ENCODE data around the gene CACNA1C.
A peak's percentile ranks its signal among the peaks of the same experiment; 100 is the strongest.

Gene CACNA1C

DNA sequence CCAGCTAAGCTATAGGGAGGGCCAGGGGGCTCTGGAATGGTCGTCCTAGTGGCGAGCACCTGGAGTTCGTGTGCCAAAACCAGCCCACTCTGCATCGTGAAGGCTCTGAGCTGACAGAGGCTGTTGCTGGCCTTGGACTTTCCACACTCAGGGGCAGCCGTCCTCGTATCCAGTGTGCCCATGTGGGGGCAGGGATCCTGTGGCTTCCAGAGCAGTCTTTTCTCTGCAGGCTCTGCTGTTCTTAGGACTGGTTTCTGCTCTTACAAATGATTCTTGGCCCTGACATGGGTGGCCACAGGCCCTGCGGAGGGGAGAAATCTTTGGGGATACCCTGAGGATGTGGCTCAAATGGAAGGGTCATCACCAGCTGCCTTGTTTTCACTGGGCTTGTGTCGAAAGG lies 564.6 kb downstream of the CACNA1C start:
- no peak for DNase-seq

DNA sequence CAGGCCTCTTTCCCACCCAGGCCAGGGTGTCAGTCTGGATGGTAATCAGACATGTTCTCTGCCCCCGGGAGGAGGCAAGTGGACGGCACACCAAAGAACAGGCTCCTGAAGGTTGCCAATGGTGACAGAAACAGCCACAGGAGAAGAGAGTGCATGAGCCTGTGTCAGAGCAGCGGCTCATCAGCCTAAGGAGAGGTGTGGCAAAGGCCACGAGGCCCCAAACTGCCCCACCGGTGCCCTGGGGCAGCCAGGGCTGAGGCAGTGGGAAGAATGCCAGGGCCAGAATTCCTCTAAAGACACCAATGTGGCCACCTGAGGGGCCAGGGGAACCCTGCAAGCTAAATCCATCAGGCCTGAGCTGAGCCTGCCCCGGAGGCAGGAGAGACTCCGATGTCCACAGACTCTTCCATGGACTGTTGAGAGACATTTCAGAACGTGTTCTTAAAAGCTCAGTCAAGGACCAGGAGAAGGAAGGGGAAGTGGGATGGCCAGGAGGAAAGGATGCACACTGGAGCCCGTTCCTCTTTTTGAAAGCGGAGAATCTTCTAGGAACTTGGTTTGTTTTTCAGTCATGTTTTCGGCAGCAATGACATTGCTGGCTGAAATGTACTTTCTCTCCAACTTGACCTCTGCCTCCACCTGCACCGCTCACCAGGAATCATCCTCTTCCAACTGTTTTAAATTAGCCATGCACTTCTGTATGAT lies 565.7 kb downstream of the CACNA1C start:
- DNase-seq, result no peak

DNA sequence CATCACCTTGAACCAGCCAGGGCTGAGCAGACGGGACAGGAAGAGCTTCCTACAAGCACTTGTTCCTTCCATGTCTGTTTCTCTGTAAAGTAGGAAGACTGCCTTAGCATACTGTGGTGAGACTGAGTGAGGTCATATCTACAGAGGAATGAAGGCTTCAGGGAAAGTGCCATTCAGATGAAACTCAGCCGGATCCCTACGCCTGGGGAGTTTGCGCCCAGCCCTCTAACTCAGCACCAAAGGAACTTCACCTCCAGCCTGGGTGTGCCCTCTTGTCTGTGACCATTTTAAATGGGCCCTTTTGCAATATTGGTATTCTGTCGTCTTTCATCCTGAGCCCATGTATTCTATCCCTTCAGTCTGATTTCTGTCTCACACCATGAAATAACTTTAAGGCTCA lies 566.3 kb downstream of the CACNA1C start:
- DNase-seq, result no peak

DNA sequence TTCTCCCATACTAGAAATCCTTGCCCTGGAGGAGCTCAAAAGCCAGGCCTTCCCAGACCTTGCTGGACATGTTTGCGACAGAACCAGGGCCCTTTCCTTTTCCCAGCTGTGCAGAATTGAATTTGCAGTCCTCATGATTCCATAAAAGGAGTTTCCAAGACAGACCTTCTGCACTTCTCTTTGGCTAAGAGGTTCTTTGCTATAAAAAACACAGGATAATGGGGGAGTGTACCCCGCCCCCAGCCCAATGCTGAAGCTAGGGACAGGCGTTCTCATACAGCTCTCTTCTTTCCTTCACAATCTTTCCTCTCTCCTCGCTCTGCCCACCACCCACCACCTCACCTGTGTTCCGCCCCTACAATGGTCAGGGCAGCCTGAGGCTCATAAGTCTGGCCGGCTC lies 569.7 kb downstream of the CACNA1C start:
- DNase-seq, result no peak

DNA sequence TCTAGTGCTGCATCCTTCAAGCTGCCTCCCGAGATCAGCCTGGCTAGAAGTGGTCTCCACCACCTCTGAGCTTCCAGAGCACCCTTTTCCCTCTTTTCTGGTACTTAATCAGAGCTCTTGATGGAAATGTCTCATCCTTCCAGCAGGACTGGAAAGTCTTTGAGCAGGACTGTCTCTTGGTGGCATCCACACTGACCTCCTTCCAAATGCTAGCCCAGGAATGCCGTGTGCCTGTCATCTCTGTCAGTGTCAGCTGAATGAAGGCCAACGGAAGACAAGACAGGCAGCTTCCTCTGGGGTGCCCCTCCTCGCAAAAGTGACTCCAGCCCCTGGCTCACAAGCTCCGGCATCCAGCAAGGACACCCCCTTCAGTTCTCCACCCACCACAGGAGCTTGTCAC lies 570.7 kb downstream of the CACNA1C start:
- DNase-seq, result no peak

DNA sequence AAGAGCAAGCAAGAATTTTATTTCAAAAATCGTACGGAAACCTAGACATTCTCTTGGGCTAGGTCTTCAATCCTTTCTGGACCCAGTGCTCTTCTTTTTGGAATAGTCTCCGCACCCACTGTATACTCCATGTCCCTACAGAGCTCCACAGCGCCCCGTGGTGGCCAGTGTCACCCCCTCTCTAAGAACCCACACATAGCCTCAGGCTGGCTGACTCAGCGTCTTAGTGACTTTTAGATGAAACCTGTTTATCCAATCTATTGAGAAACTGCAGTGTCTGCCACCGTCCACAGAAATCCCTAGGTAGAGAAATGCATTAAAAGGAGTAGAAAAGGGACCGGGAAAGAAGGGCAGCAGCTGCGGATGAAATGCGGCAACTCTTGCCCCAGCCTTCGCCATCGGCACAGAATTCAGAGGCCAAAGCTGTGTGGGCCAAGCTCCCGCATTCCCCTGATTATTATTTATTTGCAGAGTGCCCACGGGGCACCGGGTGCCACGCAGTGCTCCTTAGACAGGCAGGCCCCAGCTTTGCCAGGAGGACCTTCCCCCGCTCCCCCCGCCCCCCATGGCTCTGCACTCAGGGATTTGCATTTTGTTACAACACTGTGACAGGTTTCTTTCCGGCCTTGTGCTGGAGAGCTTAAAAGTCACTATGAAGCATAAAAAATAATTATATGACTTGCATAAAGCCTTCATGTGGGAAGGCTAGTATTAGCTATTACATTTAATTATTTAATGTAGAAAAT lies 571.9 kb downstream of the CACNA1C start:
- peak; percentile 23 for DNase-seq

DNA sequence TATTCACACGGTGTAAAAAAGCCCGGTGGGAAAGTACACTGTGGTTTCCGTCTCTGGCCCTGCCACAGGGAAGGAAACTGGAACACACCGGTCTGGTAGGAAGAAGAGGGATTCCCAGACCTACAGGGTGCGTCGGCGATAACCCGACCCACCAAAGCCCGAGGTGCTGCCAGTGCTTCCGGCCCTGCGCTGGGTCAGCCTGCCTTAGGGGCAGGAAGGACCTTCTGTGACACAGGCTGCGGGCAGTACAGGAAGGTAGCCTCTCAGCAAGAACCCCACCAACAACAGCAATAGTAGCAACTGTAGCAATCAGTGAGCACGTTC lies 572.5 kb downstream of the CACNA1C start:
- no peak for DNase-seq

DNA sequence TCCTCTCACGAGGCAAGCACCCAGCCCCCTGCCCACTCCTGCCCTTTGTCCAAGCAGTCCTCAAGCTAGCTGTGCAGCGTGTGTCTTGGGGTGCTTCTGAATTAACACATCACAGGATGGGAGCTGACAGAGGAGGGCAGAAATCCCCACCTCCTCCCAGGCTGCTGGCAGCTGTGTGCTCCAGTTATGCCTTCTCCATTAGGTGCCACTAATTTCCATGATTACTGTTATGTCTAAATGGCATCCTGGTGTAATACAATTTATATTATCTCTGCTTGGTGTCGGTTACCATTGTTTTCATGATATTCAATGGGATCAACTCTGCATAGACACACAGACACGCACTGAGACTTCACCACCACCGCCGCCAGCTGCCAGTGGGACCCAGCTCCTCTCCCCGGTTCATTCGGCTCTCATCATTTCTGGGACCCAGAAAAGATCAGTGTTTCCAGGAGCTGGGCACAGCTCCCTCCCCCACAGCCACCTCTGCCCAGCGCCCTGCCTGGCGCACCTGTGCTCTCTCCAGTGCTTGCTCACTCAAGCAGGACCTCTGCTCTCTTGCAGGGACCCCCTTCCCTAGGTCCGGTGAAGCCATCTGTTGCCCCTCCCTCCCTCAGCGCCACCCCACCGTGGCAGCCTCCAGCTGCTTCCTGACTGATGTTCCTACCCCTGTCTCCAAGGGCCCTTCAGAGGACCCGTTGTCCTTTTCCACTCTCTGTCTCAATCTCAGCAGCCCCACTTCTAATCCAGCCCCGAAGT lies 574.5 kb downstream of the CACNA1C start:
- no peak for DNase-seq

DNA sequence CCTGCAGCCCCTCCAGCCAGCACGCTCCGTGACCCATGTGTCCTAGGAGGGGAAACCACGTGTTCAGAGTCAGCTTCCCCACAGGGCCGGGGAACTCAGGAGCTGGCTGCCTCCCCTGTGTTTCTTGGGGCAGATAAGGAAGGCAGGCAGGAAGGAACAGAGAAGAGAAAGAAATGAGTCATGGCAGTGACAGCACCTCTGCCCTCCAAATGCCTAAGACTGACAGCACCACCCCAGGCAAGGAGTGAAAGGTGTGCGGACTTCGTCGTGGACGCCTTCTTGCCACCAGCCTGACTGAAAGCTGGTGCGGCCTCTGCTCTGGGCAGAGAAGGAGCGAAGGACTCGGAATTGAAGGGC lies 575.0 kb downstream of the CACNA1C start:
- DNase-seq, result no peak

DNA sequence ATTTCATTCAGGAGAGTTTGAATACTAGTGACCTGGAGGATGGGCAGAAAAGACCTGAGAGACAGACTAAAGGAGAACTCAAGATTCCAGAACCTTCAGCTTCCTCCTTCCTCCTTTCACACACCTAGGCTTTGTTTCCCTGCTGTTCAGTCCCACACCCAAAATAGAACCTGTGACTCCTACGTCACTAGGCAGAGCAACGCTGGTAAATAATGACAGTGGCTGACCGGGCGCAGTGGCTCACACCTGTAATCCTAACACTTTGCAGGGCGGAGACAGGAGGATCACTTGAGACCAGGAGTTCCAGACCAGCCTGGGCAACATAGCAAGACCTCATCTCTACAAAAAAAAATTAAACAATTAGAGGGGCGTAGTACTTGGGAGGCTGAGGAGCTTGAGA lies 575.6 kb downstream of the CACNA1C start:
- no peak for DNase-seq

DNA sequence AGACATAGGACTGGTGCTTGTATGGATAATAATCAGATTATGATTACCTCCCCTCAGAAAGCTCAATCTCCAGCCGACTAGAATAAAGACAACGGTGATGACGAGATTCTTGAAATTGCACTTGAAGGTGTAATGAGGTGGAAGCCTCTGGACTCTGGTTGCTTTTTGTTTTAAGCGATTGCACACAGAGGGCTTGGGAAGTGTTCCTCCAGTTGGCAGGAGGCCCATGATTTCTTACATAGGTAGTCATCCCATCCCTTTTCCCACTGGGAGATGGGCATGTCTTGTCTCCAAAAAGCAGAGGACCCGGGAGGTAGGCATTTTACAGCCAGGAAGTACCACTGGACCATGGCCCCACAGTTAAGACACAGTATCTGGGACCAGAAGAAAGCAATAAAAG lies 576.3 kb downstream of the CACNA1C start:
- peak; percentile 19 for DNase-seq

DNA sequence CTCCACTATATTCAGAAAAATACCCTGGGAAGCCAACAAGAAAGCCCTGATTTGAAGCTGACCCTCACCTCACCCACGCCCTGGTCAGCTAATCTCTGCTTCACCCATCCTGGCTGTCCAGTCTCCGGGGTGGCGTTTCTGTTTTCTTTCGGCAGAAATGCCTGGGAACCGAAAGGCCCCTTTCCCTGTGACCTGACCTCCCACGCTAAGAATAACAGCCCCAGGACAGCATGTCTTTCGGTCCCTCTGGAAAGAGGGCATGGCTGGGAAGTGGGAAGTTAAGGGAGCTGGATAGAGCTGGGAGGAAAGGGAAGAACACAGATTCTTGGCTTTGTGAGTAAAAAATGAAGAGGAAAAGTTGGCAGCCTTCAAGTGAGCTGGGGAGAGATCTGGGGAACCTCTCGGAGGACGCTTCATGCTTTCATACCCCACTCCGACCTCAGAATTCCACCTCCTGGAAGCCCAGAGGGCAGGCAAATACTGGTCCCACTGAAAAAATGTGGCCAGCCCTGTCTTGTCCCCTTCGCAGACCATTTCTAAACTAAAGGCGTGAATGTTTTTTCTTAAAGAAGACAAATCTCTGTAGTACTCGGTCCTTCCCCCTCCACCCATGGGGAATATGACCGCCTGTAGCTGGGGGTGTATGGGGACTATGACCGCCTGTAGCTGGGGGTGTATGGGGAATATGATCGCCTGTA lies 579.0 kb downstream of the CACNA1C start:
- no peak for DNase-seq

DNA sequence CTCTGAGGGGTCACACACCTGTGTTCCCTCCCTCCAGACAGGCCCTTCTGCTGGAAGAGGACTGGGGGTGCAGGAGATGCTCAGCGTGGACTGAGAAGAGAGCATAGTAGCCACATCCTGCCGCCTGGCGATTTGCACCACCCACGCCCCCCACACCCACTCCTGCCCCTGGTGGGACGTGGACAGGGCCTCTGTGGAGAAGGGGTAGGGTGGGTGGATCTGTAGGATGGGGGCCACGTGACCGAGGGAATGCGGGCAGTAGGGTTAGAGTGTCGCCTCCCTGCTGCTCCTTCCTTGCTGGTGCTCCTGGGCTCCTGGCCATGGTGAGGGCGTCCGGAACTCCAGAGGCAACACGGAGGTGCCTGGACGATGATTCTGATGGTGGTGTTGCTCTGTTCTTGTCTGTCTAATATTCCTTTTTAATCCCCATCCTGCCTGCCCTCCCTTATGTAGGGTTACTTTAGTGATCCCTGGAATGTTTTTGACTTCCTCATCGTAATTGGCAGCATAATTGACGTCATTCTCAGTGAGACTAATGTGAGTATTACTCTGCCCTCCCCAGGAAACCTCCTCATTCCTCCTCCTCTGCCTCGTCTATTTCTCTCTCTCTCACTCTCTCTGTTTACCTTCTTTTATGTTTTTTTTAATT lies 580.5 kb downstream of the CACNA1C start:
- no peak for DNase-seq

DNA sequence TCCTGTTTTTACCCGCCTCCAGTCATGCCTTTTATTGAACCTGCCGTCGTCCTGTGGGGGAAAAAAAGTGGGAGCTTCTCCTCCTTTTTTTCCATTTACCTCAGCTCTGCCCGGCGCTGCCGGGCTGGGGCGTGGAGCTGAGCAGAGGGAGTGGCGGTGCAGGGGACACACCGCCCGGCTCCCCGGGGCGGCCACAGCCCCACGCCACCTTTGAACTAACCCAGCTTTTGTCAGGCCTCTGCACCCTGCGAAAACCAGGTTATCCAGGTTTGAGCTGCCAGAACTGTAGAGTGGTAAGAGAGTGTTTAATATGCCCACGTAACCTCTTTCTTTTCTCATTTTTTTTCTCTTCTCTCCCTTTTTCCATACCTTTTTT lies 581.0 kb downstream of the CACNA1C start:
- no peak for DNase-seq

DNA sequence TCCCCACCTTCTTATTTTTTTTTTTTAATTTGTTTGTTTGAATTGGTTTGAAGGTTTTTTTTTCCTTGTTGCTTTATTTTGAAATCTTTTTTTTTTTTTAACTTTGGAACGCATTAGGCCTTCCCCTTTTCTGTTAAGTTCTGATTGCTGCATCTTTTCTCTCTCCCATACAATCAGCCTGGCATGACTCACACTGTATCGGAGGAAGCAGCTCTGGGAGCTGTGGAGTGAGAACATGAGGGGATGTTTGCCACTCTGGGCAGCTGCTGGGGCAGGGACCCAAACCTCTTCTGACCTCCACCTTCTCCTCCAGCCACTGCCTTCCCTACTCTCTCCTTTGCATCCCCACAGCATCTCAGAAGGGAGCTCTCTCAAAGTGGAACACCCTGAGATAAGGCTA lies 581.7 kb downstream of the CACNA1C start:
- no peak for DNase-seq

DNA sequence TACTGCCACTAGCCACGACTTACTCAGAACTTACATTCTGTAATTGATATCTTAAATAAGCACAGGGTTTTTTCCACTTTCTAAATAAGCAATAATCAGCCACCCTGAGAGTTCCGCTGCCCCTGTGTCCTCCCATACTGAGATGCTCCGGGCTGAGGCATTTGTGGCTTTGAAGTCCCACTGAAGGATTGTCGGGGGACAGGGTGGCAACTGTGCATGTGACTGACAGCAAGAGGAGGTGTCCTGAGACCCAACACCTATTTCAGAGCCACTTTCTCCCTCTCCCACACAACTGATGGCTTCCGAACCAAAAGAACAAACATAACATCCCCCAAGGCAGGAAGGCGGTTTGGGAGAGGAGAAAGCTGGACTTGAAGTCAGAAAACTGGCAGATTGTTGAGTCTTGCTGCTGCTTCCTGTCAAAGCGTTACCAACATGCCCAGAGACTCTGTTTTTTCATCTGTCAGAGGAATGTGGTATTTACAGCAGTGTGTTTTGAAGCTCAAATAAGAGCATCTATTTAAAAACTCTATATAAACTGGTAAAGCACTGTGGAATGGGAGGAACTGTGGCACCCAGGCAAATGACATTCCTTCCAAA lies 584.1 kb downstream of the CACNA1C start:
- no peak for DNase-seq

DNA sequence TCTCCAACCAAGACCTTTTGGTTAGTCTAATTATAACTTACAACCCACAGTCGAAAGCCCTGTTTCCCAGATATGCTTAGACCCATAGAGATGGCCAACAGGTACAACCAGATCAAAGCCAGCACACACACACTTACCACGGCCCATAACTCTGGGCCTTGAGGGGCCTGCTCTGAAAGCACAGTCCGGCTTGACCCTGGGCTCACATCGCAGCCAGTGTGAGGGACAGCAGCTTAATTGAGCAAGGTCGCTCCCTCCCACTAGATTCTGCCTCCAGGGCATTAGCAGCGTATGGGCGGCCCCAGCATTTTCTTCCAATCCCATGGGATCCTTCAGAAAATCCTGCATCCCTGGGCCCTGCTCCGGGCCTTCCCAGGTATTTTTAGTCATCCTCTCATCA lies 584.6 kb downstream of the CACNA1C start:
- no peak for DNase-seq

DNA sequence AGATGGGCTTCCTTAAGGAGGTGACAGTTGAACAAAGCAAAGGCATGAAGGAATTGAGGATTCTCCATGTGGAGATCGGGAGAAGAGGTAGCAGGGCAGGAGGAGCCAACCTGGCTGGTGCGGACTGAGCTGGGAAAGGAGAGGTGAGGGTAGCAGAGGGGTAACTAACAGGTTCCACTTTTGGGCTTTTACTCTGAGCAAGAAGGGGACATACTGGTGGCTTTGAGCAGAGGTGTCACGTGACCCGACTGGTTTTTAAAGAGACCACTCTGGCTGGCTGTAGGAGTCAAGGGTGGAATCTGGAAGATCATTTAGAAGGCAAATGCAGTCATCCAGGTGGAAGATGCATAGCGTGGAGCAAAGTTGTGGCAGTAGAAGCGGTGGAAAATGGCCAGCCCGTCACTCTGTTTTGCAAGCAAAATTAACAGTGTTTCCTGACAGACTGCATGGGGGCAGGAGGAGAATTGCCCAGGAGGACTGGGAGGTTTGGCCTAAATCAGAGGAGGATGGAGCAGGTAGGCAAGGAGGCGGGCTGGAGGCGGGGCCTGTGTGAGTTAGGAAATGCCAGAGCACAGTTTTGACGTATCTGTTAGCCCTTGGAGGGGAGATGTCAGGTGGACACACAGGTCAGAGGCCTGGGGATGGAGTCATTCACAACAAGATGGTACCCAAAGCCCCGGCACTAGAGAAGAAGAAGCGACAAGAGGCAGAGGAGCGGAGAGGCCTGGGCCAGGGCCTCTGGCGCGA lies 585.7 kb downstream of the CACNA1C start:
- DNase-seq, result no peak

DNA sequence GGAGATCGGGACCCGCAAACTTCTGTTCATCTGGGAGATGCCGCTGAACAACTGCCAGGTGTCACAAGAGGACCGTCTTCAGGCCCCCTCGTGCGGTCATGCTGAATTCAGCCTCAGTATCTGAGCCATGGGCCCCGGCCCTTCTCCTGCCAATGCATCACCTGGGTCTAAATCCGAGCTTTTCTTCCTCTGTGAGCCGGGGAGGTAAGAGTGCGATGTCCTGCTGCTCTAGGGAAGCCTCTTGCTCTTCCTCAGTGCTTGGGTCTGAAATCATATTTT lies 586.2 kb downstream of the CACNA1C start:
- DNase-seq, result no peak

DNA sequence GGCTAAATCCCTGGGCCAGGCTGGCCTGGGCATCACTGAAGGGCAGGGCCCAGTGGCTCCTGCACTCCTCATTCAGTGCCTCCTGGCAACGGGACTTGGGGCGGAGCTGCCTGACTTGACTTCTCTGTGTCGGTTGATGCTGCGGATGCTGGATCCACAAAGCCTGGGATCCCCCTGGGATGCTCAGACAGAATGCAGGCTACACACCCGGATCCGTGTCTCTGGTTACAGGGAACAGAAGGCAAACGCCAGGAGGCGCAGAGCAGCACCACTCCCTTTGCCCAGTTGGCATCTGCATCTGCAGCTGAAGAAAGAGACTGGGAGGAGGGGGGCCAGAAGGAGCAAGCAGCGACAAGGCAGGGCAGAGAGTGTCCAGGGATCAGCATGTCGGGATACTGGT lies 587.5 kb downstream of the CACNA1C start:
- DNase-seq, result no peak

DNA sequence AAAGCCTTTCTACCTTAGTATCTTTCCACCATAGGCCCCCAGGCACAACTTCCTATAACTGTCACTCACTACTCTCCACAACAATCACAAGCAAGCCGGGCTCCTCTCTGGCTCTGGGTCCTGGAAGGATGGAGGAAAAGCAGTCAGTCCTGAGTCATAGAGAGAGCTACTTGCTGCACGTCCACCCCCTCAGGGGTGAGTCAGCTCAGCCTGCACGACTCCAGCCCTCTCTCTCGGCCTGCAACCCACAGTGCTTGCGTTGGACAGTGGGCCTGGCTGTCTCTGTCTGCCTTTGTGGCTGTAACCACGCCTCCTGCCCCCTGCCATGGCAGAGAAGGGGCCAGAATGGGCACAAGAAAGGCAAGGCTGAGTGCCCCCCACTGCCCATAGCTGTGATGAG lies 587.9 kb downstream of the CACNA1C start:
- DNase-seq, result peak; percentile 96

DNA sequence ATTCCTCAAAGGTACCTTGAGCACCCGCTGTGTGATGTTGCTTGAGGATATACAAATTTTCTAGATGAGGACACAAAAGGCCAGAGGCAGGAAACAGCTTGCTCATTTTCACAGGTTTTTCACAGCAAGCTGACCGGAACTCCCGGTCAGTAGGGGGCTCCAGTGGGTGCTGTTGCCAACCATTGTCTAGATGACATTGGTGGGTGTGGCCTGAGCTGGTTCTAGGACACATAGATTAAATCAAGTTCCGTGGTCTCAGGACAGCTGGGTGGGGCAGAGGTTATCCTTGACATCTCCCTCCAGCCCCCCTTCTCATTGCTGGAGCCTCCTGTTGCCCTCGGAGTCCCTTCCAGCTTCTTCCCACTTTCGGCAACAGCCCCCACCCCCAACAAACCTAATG lies 588.4 kb downstream of the CACNA1C start:
- DNase-seq, result peak; percentile 29
